CD4-positive, alpha-beta T cell treated with Interleukin-6 at 100 ng/mL for 8 hours (primary cell): ENCODE measurements around the gene CAMK2B.

ENCODE experiments used
- DNase-seq: peaks from one replicate; pipeline ENCODE4 v3.0.0-alpha.2; 2020; ENCODE audit warnings: mixed read lengths, low spot score

CAMK2B gene

DNA sequence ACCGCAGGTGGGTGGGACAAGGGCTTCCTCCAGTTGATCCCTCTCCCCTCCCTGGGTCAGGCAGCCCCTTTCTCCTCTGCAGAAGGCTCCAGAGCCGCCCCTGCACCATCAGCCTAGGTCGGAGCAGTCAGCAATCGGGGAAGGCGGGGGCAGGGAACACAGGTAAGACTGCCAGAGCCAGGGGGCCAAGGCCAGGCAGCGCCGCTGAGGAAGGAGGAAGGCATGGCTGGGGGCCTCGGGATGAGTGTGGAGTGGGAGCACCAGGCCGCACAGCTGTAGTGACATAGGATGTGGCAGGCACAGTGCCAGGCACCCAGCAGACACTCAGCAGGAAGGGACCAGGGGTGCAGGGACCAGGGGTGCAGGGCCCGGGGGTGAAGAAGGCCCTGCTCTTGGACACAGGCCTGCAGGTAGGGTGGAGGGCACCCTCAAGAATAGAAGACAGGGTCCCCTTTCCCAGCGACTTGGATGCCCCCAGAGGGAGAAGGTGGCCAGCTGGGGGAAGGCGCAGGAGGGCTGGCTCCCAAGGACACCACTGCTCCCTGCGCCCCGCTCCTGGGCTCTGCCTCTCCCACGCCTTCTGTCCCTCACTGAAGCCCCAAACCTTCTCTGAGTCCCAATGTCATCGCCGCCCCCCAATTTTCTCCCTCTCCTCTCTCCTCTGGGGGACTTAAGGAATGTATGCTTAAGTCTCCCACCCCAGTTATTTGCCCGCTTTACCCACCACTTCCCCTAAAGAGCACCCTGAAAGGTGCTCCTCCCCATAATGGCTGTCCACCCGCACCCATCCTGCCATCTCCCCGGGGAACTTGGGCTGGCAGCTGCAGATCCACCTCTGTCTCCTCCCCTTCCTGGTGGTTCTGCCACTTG is 38.5 kb downstream of the CAMK2B start:
- DNase-seq: no peak

DNA sequence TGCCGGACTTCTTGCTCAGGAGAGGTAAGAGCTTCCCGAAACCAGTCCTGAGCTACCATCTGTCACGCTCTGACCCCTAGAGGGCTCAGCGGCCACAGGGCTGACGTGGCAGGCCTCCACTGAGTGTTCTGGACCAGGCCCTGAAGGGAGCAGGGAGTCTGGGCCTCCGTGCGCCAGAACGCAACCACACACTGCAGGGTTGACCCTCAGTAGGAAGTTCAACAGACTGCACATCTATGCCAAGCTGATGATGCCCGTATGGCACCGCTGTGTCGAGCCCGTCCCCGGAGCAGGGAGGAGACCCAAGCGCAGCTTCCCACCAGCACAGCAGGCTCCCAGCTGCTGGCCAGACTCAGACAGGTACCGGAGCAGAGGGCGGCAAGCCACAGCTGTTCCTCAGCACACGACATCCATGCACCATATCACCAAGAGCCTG is 39.2 kb downstream of the CAMK2B start:
- no peak for DNase-seq

DNA sequence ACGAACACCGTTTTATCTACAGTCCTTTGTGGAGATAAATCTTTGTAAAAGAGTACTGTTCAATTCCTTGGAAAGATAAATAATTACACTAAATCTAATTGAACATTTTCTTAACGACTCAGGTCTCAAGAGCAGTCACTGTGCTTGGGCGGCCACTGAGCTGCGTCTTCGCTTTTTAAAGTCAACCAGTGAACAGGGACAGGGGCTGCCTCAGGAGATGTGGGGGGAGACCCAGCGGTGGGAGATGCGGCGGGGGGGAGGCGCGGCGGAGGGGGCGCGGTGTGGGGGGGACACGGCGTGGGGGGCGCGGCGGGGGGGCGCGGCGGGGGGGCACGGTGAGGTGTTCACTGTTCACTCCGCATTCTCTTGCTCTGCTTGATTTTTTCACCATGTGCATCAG is 39.8 kb downstream of the CAMK2B start:
- DNase-seq: no peak

DNA sequence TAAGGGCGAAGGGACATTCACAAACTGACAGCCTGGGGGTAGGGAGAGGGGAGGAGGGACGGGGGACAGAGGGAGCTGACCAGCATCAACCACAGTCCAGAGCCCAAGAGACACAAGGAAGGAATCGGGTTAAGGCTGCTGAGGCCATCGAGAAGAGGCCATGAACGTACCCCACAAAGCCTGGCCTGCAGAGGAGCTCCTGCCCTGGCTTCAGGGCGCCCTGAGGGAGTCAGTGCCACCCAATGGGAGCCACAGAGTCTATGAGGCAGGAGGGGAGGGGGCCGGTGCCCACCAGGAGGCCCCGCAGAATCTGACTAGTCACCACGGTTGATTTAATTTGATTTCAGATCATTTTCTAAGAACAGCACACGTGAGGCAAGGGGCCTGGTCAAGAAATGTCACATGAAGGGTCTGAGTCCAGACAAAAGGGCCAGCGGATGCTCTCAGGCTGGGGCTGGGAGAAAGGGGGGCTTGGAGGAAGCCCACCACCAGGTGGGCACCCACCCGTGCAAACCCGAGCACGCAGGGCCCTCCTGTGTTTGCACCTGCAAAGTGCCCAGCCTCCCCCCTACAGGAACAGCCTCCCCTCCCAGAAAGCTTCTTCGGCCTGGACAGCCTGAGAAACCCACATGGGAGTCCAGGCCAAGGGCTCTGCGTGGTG is 40.4 kb downstream of the CAMK2B start:
- DNase-seq: no peak

DNA sequence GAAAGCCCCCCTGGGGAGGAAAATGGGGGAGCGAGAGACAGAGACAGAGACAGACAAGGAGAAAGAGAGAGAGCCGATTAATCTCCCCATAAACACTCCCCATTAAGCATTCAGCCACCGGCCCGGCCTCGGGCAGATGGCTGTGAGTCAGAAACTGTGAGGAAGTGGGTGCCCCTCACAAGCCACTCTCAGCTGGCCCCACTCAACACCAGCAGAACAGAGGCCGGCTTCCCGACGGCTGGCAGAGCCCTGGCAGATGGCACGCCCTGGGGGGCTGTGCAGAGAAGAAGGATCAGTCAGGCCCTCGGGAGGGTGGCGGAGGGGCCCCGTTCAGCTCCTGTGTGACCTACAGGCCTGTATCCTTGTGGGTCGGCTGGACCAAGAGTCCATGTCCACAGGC is 41.2 kb downstream of the CAMK2B start:
- DNase-seq: no peak

DNA sequence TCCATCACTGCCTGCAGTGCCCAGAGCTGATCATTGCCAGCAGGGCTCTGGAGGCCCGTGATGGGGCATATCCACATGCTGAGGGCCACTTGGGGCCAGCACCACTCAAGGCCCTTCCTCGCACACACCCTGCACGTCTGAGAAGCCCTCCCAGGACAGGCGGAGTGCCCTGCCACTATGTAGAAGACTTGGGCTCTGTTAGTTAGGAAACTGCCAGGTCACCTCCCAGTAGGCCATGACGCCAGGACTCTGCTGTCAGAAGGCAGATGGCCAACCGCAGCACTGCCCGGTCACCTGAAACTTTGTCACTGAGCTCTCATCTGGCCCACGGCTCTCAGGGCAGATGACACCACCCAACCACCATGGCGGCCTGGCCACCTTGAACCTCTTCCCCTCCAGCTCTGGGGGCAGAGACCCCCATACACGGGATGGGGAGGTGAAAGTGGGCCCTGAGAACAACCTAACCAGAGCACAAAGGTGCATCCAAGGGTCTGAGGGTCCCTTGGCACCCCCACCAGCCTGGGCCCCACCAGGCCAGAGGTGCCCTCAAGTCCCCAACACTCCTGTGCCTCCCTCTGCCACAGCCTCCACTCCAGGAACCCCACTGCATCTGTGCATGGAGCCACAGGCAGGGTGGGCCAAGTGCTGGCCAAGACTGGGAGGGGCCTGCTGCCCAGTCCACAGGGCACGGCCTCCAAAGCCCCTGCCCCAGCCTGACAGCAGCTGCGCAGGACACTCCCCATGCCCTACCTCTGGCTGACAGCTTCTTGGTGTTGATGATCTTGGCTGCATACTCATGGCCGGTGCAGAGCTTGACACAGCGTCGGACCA is 41.8 kb downstream of the CAMK2B start:
- no peak for DNase-seq

DNA sequence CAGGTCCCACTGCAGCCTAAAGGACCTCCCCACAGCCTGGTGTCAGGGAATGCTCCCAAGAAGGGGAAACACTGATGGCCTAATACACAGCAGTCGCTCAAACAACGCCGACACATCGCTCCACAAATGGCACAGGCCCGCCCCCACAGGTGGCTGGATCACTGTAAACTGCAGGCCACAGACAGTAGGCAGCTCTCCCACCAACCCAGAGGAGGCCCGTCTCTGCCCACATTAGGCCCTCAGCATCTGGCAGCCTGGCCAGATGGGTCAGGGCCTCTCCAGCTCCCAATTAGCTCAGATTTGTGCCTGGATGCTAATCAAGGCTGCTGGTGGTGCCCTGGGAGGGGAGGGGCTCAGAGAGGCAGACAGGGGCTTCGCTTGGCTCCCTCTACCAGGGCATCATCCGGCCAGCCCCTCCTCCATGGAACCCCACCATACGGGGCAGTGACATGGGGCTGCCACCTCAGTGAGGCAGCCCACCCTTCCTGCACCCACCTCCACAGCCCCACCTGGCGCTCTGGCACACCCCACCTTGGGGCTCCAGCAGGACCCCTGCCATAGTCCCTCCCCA is 42.7 kb downstream of the CAMK2B start:
- DNase-seq: no peak

DNA sequence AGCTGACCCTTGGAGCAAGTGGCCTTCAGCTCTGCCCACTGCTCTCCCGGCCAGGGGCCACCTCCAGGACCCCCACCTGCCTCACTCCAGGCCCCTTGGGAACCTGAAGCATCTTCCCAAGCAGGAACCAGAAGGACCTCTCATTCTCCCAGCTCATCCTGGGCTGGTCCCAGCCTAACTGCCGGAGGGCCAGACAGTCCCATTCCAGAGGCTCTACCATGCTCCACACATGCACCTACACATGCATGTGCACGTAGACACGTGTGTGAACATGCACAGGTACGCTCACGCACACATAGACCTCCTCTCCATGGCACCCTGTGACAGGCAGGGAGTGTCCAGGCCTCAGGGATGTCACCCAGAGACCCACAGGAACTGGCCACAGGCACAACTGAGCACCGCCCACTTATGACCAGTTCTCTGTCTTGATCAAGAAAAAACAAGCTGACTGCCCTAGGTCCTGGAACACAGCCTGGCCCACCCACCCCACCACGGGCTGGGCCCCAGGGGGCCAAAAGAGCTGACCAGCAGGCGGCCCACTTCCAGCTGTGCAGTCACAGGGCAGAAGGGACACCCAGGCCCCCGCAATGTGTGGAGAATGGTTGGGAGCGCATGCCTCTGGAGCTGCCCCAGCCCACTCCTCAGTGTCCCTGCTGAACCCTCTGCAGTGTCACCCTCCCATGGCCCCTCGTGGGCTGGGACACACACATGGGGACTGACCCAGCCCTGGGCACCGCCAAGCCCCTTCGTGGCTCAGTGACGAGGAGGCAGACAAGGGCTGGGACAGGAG is 43.4 kb downstream of the CAMK2B start:
- DNase-seq: no peak

DNA sequence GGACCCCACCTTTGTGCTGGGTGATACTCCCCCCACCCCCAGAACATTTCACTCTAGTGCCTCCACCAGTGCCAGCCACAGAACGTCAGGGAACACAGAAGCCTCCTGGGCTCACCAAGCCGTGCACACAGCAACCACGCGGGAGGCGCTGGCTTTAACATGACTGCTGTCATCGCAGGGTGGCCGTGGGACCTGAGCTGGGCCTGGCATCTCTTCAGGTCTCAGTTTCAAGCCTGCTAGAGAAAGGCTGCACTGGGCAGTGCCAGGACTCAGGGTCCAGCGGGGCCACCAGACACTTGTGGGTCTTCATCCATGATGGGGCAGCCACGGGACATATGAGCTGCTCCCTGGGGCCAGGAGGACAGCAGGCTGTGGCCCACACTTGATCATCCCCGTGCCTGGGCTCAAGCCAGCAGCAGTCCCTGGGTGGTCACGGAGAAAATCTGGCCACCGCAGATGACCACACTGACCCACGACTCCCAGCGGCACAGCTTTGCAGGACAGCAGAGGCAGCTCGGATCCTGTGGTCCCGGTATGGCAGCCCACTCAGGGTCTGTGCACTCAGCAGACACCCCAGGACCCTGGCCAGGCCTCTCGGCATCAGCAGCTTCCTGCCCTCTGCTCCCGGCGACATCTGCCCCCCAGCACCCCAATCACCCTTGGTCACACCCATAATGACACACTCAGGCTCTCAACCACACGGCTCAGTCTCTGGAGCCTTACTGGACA is 44.2 kb downstream of the CAMK2B start:
- DNase-seq: no peak

DNA sequence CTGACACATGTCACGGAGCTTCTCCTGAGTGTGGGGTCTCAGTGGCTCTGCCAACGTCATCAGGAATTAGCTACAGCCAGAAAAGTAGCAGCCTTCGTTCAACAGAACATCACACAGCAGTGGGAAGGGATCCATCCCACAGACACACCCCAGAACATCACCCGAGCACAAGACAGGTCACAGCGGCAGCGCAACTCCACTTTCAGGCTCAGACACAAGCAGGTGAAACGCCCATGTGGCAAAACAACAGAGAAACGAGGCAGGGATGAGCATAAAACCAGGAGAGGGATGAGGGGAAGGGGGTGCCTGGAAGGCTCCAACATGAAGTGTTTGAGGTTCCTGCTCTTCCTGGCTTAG is 44.8 kb downstream of the CAMK2B start:
- DNase-seq: no peak

DNA sequence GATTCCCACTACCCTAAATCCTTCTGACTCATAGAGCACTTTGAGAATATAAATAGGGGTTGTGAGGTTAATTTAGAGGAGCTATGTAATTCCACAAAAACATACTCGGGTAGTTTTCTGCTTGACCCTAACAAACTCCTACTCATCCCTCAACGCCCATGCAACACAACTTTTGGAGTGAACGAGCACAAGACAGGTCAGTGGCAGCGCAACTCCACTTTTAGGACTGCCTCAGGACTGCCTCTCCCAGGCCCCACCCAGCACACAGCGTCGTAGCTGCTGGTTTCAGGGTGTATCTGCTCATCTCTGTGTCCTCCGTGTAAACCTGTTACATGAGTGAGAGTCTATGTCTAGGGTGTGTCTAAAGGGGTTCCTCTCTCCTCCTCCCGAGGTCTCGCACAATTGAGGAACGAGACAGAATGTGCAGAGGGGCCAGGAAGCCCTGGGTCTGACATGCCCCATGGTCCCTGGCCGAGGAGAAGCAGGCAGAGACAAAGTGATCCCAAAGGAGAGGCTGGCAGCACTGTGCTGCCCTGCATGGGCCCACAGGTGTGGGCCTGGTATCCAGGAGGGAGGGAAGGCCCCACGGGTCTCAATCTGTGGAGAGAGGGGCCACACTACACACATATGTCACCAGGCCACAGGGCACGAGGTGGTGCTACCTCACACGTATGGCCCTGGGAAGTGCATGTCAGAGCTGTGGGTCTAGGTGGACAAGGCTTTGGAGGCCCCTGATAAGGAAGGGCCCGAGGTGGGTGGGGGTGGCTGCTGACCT is 45.5 kb downstream of the CAMK2B start:
- no peak for DNase-seq

DNA sequence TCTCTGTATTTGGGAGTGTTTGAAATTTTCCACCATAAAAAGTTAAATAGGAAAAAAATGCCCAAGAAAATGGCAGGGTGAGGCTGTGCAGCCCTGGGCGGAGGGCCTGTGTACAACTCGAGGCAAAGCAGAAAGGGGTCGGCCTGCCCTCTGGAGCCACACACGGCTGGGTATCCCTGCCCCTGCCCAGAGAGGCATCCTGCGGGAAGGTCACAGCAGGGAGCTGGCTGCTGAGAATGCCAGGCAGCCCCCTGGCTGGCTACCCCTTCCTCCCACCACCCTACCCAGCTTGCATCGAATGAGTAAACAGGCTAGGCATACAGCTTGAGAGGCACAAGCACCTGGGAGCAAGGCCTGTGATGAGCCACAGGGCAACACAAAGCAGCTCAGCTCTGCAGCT is 46.1 kb downstream of the CAMK2B start:
- DNase-seq: no peak

DNA sequence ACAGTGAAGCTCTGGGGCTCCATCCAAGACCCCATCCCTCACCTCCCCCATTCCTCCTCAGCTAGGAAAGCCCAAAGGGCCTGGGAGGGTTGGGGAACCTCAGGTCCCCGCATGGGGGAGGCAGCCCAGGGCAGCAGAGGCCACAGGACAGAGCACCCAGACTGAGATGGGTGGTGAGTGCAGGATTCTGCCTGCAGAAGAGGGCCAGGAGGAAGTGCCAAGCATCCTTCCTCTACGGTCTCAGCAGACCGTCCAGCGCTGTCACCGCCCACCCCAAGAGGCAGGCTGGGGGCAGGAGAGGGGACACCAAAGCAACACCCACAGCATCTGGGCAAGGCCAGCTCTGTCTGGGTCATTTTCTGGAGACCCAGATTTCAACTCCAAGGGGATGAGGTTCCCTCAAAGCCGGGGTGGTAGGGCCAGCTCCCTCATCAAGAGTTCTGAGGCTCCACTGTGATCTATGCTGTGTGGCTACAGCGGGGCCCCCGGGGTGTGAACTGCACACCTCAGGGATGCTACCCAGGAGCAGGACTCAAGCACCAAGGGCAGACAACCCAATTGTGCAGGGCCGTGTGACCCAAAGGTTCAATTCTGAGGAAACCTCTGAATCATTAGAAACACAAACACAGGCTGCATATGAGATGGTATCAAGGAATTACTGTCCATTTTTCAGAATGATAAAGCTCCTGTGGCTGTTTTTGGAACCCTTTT is 46.8 kb downstream of the CAMK2B start:
- no peak for DNase-seq

DNA sequence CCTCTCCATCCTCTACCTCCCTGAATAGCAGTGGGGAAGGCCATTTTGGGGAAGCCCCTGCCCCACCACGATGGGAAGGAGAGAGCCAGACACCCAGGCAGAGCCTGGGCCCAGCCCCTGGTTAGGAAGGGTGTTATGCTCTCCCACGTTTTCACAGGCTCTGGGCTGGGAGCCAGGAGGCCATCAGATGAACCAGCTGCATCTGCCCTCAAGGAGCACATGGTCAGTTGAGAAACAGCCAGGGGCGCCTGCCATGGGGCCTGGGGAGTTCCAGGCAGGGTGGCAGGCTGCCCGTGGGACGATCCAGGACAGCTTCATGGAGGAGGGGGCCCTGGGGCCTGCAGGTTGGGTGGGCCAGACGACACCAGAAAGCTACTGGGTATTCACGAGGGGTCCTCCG is 47.5 kb downstream of the CAMK2B start:
- no peak for DNase-seq

DNA sequence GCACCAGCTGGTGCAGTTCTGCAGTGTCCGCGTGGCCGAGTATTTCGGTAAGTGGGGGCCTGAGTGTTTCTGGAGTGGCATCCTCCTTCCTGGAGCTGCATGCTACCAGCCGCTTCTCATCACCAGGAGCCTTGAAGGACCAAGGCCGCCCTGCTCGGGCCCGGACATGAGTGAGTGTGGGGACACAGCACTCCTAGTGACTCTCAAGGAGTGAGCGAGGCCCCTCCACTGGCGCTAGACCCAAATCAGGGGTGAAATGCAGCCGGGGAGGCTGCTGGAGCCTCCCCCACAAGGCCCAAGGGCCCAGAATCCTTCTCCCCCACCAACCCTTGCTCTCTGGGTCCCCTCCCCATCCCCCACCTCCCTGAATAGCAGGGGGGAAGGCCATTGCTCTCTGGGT is 48.0 kb downstream of the CAMK2B start:
- no peak for DNase-seq

DNA sequence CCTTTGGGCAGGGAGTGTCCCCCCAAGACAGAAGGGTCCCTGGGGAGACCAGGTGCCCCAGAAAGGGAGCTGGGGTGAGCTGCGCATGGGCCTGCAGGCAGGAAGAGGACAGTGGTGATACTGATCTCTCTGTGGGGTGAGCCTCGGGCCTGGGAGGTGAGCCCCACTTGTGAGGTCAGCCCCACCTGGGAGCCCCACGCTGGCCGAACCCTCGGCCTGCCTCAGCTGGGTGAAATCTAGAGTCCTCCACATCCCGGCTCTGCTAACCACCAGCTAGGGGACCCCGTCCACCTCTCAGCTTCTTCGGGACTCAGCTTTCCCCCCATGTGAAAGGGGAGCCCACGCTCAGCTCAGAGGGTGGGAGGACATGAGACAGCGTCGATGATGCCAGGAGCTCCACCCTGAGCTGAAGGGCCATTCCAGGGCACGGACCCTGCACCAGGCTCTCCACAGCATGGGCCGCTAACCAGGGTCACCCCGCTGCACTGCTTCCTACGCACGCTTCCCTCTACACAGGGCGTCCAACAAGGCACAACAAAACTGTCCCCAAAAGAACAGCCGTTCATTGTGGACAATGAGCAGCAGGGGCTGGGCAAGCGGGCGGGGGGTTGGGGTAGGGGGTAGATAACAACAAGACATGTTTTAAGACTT is 48.7 kb downstream of the CAMK2B start:
- DNase-seq: no peak

DNA sequence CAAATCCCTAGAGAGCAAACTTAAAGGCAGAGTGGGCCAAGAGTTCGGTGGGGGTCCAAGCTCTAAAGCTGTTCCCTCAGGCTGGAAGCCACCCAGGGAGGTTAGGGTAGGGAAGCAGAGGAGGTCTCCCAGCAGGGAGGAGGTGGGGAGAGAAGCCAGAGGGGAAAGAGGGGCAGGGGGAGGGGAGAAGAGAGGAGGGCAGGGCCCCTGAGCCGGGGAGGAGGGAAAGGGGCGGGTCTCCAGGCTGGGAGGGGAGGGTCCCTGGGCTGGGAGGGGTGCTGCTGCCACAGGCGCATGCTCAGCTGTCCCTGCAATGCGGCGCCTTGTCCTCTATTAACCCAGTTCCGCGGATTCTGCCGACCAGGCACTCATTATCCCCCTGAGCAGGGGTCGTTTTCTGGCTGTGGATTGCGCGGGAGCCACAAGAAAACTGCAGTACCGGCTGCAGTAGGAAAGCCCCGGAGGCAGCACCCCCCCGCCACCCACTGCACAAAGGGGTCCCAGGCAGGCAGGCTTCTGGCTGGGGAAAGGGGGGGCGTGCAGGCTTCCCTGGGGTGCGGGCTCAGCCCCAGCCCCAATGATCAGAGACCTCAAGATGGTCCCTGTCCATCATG is 49.3 kb downstream of the CAMK2B start:
- DNase-seq: no peak

DNA sequence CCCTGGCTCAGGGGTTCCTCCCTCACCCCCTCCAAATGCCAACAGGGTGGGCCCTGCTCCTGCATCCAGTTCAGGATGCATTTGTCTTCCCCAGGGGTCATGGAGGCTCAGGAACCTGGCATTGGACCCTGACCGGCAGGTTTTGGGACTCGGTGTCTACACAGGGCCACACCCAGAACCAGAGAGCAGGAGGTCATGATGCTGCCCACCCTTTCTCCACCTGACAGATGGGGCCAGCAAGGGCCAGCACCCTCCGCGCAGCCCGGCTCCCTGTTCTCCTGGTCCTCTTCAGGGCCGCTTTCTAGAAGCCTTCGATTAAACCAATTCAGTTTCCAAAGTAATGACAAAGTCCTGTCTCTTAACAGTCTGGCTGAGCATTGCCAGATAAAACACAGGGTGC is 50.2 kb downstream of the CAMK2B start:
- DNase-seq: no peak

DNA sequence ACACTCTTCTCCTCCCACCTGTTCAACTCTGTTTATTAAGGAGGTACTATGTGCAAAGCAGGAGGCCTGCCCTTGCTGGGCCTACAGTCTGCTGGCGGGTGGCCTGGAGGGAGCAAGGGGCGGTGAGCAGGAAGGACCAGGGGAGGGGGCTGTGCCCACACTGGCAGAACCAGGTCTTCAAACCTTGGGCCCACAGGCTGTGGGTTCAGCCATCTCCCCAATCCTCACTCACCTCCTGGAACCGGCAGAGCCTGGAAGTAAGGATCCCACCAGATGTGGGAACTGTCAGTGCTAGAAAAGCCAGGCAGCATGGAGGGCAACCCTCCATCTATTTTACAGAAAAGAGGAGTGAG is 50.8 kb downstream of the CAMK2B start:
- no peak for DNase-seq
